MM.1S (cell line): ENCODE measurements around the gene CENPH.

Experiments
- DNase-seq: peaks from one replicate; pipeline ENCODE4 v3.0.0-alpha.2; 2015
- H2AFZ ChIP-seq: fragments of 300-600 bp; sonication (generic); 2 replicates; pipeline ENCODE4 v1.6.0; 2016; ENCODE audit warnings: antibody characterized with exemption, low read length
- H3F3A ChIP-seq: fragments of 300-600 bp; sonication (generic); 2 replicates; pipeline ENCODE4 v1.6.1; 2016; ENCODE audit warnings: mild to moderate bottlenecking, antibody characterized with exemption, low read length, moderate library complexity, mixed read lengths; ENCODE audit not compliant: insufficient read depth
- H3K27ac ChIP-seq: fragments of 300-600 bp; sonication (generic); 2 replicates; pipeline ENCODE4 v1.5.1; 2016; ENCODE audit warnings: mild to moderate bottlenecking, low read length
- H3K27me3 ChIP-seq: fragments of 300-600 bp; sonication (generic); replicated peaks from 2 replicates; pipeline ENCODE4 v1.6.0; 2016; ENCODE audit warnings: low read length; ENCODE audit not compliant: insufficient read depth
- H3K36me3 ChIP-seq: fragments of 300-600 bp; sonication (generic); replicated peaks from 2 replicates; pipeline ENCODE4 v1.6.1; 2016; ENCODE audit warnings: mild to moderate bottlenecking, low read length, mixed read lengths; ENCODE audit not compliant: insufficient read depth
- H3K4me1 ChIP-seq: fragments of 300-600 bp; sonication (generic); 2 replicates; pipeline ENCODE4 v1.6.1; 2016; ENCODE audit warnings: low read length, mixed read lengths
- H3K4me2 ChIP-seq: fragments of 300-600 bp; sonication (generic); 2 replicates; pipeline ENCODE4 v1.6.0; 2016; ENCODE audit warnings: low read depth, low read length
- H3K4me3 ChIP-seq: fragments of 300-600 bp; sonication (generic); 2 replicates; pipeline ENCODE4 v1.5.1; 2016; ENCODE audit warnings: low read length, mixed read lengths
- H3K79me2 ChIP-seq: fragments of 300-600 bp; sonication (generic); 2 replicates; pipeline ENCODE4 v1.6.1; 2016; ENCODE audit warnings: mixed run types, low read length, mixed read lengths
- H3K9ac ChIP-seq: fragments of 300-600 bp; sonication (generic); 2 replicates; pipeline ENCODE4 v1.6.1; 2016; ENCODE audit warnings: low read length, mixed read lengths
- H3K9me2 ChIP-seq: fragments of 300-600 bp; sonication (generic); replicated peaks from 2 replicates; pipeline ENCODE4 v1.6.1; 2016; ENCODE audit warnings: mild to moderate bottlenecking, low read length, mixed read lengths; ENCODE audit not compliant: insufficient read depth
- H3K9me3 ChIP-seq: fragments of 300-600 bp; sonication (generic); replicated peaks from 2 replicates; pipeline ENCODE4 v1.6.1; 2016; ENCODE audit warnings: mild to moderate bottlenecking, low read length, mixed read lengths; ENCODE audit not compliant: insufficient read depth
- H4K20me1 ChIP-seq: fragments of 300-600 bp; sonication (generic); 2 replicates; pipeline ENCODE4 v1.6.1; 2016; ENCODE audit warnings: mild to moderate bottlenecking, low read length, moderate library complexity, mixed read lengths; ENCODE audit not compliant: insufficient read depth
- CTCF ChIP-seq: fragments of 300-600 bp; sonication (generic); IDR thresholded peaks from 2 replicates; pipeline ENCODE4 v1.5.1; 2016; ENCODE audit warnings: antibody characterized with exemption, low read length, mixed read lengths
- EZH2 ChIP-seq: fragments of 300-600 bp; sonication (generic); optimal IDR thresholded peaks from 2 replicates; pipeline ENCODE3; 2017; ENCODE audit warnings: low read depth, mild to moderate bottlenecking, antibody characterized with exemption, low read length, mixed read lengths
- EZH2phosphoT487 ChIP-seq: fragments of 300-600 bp; sonication (generic); IDR thresholded peaks from 2 replicates; pipeline ENCODE4 v1.6.1; 2018; ENCODE audit warnings: antibody characterized with exemption, low read length

Gene CENPH

GRCh38 chr5:69237877-69238276, 48.5 kb downstream of the CENPH start:
- Histone ChIP-seq H3K9me3 (no peaks in the 10 kb centered on the region), H3K9ac (no peak overlapping the region), H3K4me3 (no peak overlapping the region), H3K27ac (no peak overlapping the region), H3K4me1 (peaks cover 8% of the 10 kb centered on the region), H4K20me1 (no peaks in the 10 kb centered on the region), H3K36me3 (no peaks in the 10 kb centered on the region), H3K79me2 (peaks cover 60% of the 10 kb centered on the region), H3K4me2 (no peak overlapping the region), H3F3A (0 out of 2 replicates have a peak, but pooled peaks cover 3% of the 10 kb centered on the region), H3K27me3 (no peaks in the 10 kb centered on the region), H3K9me2 (no peaks in the 10 kb centered on the region), H2AFZ (no peak overlapping the region)
- TF ChIP-seq EZH2 (no peak), CTCF (no peak), EZH2phosphoT487 (no peak)
- no peak for DNase-seq

GRCh38 chr5:69238760-69239251, 49.4 kb downstream of the CENPH start:
- H3K4me1 ChIP-seq, result peaks cover 7% of the 10 kb centered on the region
- TF ChIP-seq EZH2 (no peak), CTCF (no peak), EZH2phosphoT487 (no peak)
- H2AFZ ChIP-seq, result no peak overlapping the region
- H3K27ac ChIP-seq, result no peak overlapping the region
- no peaks in the 10 kb centered on the region for H3K9me3 ChIP-seq
- no peaks in the 10 kb centered on the region for H3K9me2 ChIP-seq
- no peaks in the 10 kb centered on the region for H3K27me3 ChIP-seq
- H3K9ac ChIP-seq, result no peak overlapping the region
- 0 out of 2 replicates have a peak, but pooled peaks cover 3% of the 10 kb centered on the region for H3F3A ChIP-seq
- H3K4me3 ChIP-seq, result no peak overlapping the region
- H3K79me2 ChIP-seq, result peaks cover 69% of the 10 kb centered on the region
- H3K4me2 ChIP-seq, result no peak overlapping the region
- no peak for DNase-seq
- H4K20me1 ChIP-seq, result no peaks in the 10 kb centered on the region
- no peaks in the 10 kb centered on the region for H3K36me3 ChIP-seq

DNA sequence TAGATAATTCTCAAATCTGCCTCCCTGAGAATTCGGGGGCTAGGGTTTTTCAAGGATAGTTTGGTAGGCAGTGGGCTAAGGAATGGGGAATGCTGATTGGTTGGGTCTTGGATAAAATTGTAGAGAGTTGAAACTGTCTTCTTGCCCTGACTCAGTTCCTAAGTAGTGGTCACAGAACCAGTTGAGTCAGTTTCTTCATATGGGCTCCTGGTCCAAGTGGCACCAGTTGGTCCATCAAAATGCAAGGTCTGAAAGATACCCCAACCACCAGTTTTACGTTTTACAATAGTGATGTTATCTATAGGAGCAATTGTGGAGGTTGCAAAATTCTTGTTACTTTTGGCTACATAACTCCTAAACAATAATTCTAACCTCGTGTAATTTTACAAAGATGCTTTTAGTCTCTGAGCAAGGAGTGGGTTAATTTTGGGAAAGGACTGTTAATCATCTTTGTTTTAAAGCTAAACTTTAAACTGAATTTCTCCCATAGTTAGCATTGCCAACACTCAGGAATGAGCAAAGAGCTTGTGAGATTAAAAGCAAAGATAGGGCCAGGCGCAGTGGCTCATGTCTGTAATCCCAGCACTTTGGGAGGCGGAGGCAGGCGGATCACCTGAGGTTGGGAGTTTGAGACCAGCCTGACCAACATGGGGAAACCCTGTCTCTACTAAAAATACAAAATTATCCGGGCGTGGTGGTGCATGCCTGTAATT, 53.0 kb downstream of the CENPH start:
- H3K79me2 ChIP-seq, result peaks cover 81% of the 10 kb centered on the region
- H3K9ac ChIP-seq, result no peak overlapping the region
- no peaks in the 10 kb centered on the region for H3K9me2 ChIP-seq
- H4K20me1 ChIP-seq, result no peaks in the 10 kb centered on the region
- no peak for DNase-seq
- H3K27me3 ChIP-seq, result no peaks in the 10 kb centered on the region
- no peaks in the 10 kb centered on the region for H3F3A ChIP-seq
- no peaks in the 10 kb centered on the region for H3K36me3 ChIP-seq
- H2AFZ ChIP-seq, result no peak overlapping the region
- H3K4me1 ChIP-seq, result no peaks in the 10 kb centered on the region
- no peak for TF ChIP-seq EZH2phosphoT487
- TF ChIP-seq CTCF, result no peak
- TF ChIP-seq EZH2, result no peak
- no peak overlapping the region for H3K4me2 ChIP-seq
- no peaks in the 10 kb centered on the region for H3K9me3 ChIP-seq
- H3K4me3 ChIP-seq, result no peak overlapping the region
- no peak overlapping the region for H3K27ac ChIP-seq
